Mesenchymal stem cell (in vitro differentiated cells and primary cell): ENCODE measurements around the gene ZBTB7B.
A peak's percentile ranks its signal among the peaks of the same experiment; 100 is the strongest.

ENCODE experiments used
- DNase-seq: peaks from one replicate; pipeline ENCODE4 v3.0.0-alpha.2; 2013
- H2AFZ ChIP-seq: one replicate; pipeline ENCODE4 v1.6.1; 2013; ENCODE audit warnings: low read depth, mild to moderate bottlenecking, control low read depth, inconsistent platforms, low read length, moderate library complexity
- H2AK5ac ChIP-seq: 2 replicates; pipeline ENCODE4 v1.6.1; 2013; ENCODE audit warnings: low read length, moderate library complexity, mild to moderate bottlenecking, inconsistent platforms; ENCODE audit not compliant: severe bottlenecking
- H2BK120ac ChIP-seq: one replicate; pipeline ENCODE4 v1.6.1; 2013; ENCODE audit warnings: low read depth, mild to moderate bottlenecking, inconsistent platforms, low read length, moderate library complexity
- H2BK12ac ChIP-seq, 2 experiments: one replicate each; pipeline ENCODE4 v1.6.1; 2013; ENCODE audit warnings: inconsistent platforms in 2 of 2, low read length in 2 of 2, mild to moderate bottlenecking in 2 of 2, moderate library complexity in 2 of 2, control low read depth in 1 of 2
- H2BK15ac ChIP-seq: one replicate; pipeline ENCODE4 v1.6.1; 2013; ENCODE audit warnings: mild to moderate bottlenecking, low read depth, inconsistent platforms; ENCODE audit not compliant: poor library complexity, severe bottlenecking
- H2BK5ac ChIP-seq: 2 replicates; pipeline ENCODE4 v1.6.1; 2013; ENCODE audit warnings: low read depth, mild to moderate bottlenecking, low read length, control low read depth, inconsistent platforms; ENCODE audit not compliant: poor library complexity, severe bottlenecking
- H3K14ac ChIP-seq, 2 experiments: one replicate each; pipeline ENCODE4 v1.6.1; 2013; ENCODE audit warnings: inconsistent platforms in 2 of 2, low read length in 2 of 2, control low read depth in 1 of 2, mild to moderate bottlenecking in 1 of 2, moderate library complexity in 1 of 2
- H3K18ac ChIP-seq, 2 experiments: one replicate each; pipeline ENCODE4 v1.6.1; 2013; ENCODE audit warnings: inconsistent platforms in 2 of 2, low read length in 2 of 2, control low read depth in 1 of 2, low read depth in 1 of 2, mild to moderate bottlenecking in 1 of 2
- H3K23ac ChIP-seq, 2 experiments: one replicate each; pipeline ENCODE4 v1.6.1; 2013; ENCODE audit warnings: inconsistent platforms in 2 of 2, low read length in 2 of 2, mild to moderate bottlenecking in 2 of 2, moderate library complexity in 2 of 2, control low read depth in 1 of 2
- H3K27ac ChIP-seq: 2 replicates; pipeline ENCODE4 v1.5.1; 2013; ENCODE audit warnings: mild to moderate bottlenecking, moderate library complexity, low read length, control low read depth, inconsistent platforms; ENCODE audit not compliant: poor library complexity, severe bottlenecking
- H3K27me3 ChIP-seq, 2 experiments: 2 replicates each; pipeline versions ENCODE4 v1.6.1 to v1.7.0; 2013; ENCODE audit warnings: low read length in 2 of 2, mild to moderate bottlenecking in 2 of 2, moderate library complexity in 2 of 2, control low read depth in 1 of 2, inconsistent platforms in 1 of 2; ENCODE audit not compliant: control insufficient read depth in 1 of 2, insufficient read depth in 1 of 2
- H3K36me3 ChIP-seq, 2 experiments: 2 replicates each; pipeline versions ENCODE4 v1.6.1 to v1.7.0; 2013; ENCODE audit warnings: low read length in 2 of 2, control low read depth in 1 of 2, inconsistent platforms in 1 of 2, low read depth in 1 of 2, mild to moderate bottlenecking in 1 of 2; ENCODE audit not compliant: insufficient read depth in 2 of 2, control insufficient read depth in 1 of 2
- H3K4ac ChIP-seq, 2 experiments: one replicate each; pipeline ENCODE4 v1.6.1; 2013; ENCODE audit warnings: inconsistent platforms in 2 of 2, low read length in 2 of 2, mild to moderate bottlenecking in 2 of 2, moderate library complexity in 2 of 2, control low read depth in 1 of 2, low read depth in 1 of 2
- H3K4me1 ChIP-seq: 2 replicates; pipeline ENCODE4 v1.6.1; 2013; ENCODE audit warnings: low read depth, low read length, control low read depth; ENCODE audit not compliant: control insufficient read depth, insufficient read depth
- H3K4me2 ChIP-seq: 2 replicates; pipeline ENCODE4 v1.6.1; 2013; ENCODE audit warnings: low read length, mild to moderate bottlenecking, inconsistent platforms; ENCODE audit not compliant: poor library complexity, severe bottlenecking
- H3K4me3 ChIP-seq, 2 experiments: 2 replicates each; pipeline versions ENCODE4 v1.5.1 to v1.7.0; 2013; ENCODE audit warnings: low read length in 2 of 2, mild to moderate bottlenecking in 2 of 2, control low read depth in 1 of 2, low read depth in 1 of 2; ENCODE audit not compliant: insufficient read depth in 1 of 2
- H3K79me1 ChIP-seq: replicated peaks from 2 replicates; pipeline ENCODE4 v1.6.1; 2013; ENCODE audit warnings: mild to moderate bottlenecking, control low read depth, low read length, inconsistent platforms; ENCODE audit not compliant: poor library complexity, severe bottlenecking
- H3K9ac ChIP-seq: 2 replicates; pipeline ENCODE4 v1.7.0; 2013; ENCODE audit warnings: mild to moderate bottlenecking, low read length, moderate library complexity
- H3K9me3 ChIP-seq: 2 replicates; pipeline ENCODE4 v1.7.0; 2013; ENCODE audit warnings: mild to moderate bottlenecking, low read length; ENCODE audit not compliant: control insufficient read depth
- H4K8ac ChIP-seq: one replicate; pipeline ENCODE4 v1.6.1; 2013; ENCODE audit warnings: inconsistent platforms, mild to moderate bottlenecking, low read length, moderate library complexity
- H4K91ac ChIP-seq: one replicate; pipeline ENCODE4 v1.6.1; 2013; ENCODE audit warnings: mild to moderate bottlenecking, low read length, inconsistent platforms
- WGBS: methylation state at CpG from one replicate; pipeline ENCODE4 v1.1.7; 2013; ENCODE audit warnings: mixed read lengths; 5-methylcytosine and 5-hydroxymethylcytosine counted together

The ZBTB7B gene

GRCh38 chr1:155024315-155024714 is 21.7 kb downstream of the ZBTB7B start:
- no peak for DNase-seq
- H2AFZ ChIP-seq, result no peak overlapping the region
- H3K23ac ChIP-seq, result no peak overlapping the region
- H3K9ac ChIP-seq, result no peak overlapping the region
- no peak overlapping the region for H2BK120ac ChIP-seq
- no peak overlapping the region for H3K27ac ChIP-seq
- no peak overlapping the region for H4K8ac ChIP-seq
- no peak overlapping the region for H3K18ac ChIP-seq
- H3K27me3 ChIP-seq, result peaks cover 0 to 4% of the 10 kb centered on the region in 2 experiments
- H3K4ac ChIP-seq, result no peak overlapping the region
- no peaks in the 10 kb centered on the region for H3K9me3 ChIP-seq
- WGBS, result 94% methylated on average over 9 of the region's 9 CpGs
- H3K4me2 ChIP-seq, result no peak overlapping the region
- no peak overlapping the region for H2BK5ac ChIP-seq
- H3K4me3 ChIP-seq, result no peak overlapping the region
- H4K91ac ChIP-seq, result no peak overlapping the region
- no peak overlapping the region for H3K14ac ChIP-seq
- peaks cover 12% of the 10 kb centered on the region for H3K4me1 ChIP-seq
- no peak overlapping the region for H2BK12ac ChIP-seq
- no peak overlapping the region for H2AK5ac ChIP-seq
- no peaks in the 10 kb centered on the region for H3K79me1 ChIP-seq
- no peak overlapping the region for H2BK15ac ChIP-seq
- H3K36me3 ChIP-seq, result no peaks in the 10 kb centered on the region

DNA sequence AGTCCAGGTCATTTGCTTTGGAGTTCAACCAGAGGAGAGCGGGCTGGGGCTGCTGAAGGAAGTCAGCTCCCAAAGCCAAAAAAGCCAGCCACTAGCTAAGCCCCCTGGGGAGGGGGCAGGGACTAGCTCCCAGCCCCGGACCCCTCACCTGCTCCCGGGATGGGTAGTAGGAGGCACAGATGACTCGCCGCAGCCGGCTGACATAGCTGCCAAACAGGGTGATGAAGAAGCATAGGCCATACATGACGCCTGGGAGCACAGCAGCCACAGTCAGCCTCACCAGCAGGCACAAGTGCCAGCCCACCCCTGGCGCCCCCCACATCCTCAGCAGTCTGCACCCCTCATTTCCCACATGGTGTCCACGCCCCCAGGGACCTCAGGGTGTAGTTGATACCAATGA is 23.6 kb downstream of the ZBTB7B start:
- Histone ChIP-seq H3K4me3 (no peak overlapping the region), H4K91ac (no peak overlapping the region), H2BK15ac (no peak overlapping the region), H3K23ac (no peak overlapping the region), H3K18ac (no peak overlapping the region), H3K27ac (no peak overlapping the region), H2BK12ac (no peak overlapping the region), H3K27me3 (peaks cover 0 to 13% of the 10 kb centered on the region in 2 experiments), H3K4me2 (no peak overlapping the region), H3K14ac (peak overlapping the region in 1 of 2 experiments; percentile 19), H2BK120ac (no peak overlapping the region), H2BK5ac (no peak overlapping the region), H2AK5ac (no peak overlapping the region), H3K4me1 (peaks cover 9% of the 10 kb centered on the region), H4K8ac (no peak overlapping the region), H3K36me3 (no peaks in the 10 kb centered on the region), H2AFZ (no peak overlapping the region), H3K4ac (no peak overlapping the region), H3K9ac (no peak overlapping the region), H3K79me1 (no peaks in the 10 kb centered on the region), H3K9me3 (no peaks in the 10 kb centered on the region)
- 61% methylated on average over 9 of the region's 9 CpGs for WGBS
- no peak for DNase-seq

DNA sequence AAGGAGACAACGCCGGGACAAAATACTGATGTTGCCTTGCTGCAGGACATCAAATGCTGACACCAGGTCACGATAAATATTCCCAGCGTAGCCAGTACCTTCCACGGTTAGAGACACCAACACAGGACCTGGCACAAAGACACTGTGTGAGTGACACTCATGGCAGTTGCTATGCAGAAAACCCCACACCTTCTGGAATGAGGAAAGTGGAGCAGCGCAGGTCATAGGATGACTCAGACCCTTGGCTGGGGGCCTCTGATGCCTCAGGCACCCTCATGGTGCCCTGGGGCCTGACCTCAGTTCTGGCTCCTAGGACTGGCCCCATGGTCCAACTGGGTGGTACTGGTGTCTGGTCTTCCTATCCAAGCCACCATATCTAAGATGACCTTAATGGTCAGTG is 24.0 kb downstream of the ZBTB7B start:
- Histone ChIP-seq H4K91ac (no peak overlapping the region), H2AFZ (no peak overlapping the region), H3K9me3 (no peaks in the 10 kb centered on the region), H3K27me3 (peaks cover 0 to 13% of the 10 kb centered on the region in 2 experiments), H3K14ac (peak overlapping the region in 1 of 2 experiments; percentile 19), H3K23ac (no peak overlapping the region), H3K4me2 (no peak overlapping the region), H2BK12ac (no peak overlapping the region), H3K4ac (no peak overlapping the region), H3K4me1 (peaks cover 9% of the 10 kb centered on the region), H3K4me3 (no peak overlapping the region), H3K27ac (no peak overlapping the region), H3K18ac (no peak overlapping the region), H3K9ac (no peak overlapping the region), H3K36me3 (no peaks in the 10 kb centered on the region), H4K8ac (no peak overlapping the region), H2BK15ac (no peak overlapping the region), H2AK5ac (no peak overlapping the region), H2BK120ac (no peak overlapping the region), H2BK5ac (no peak overlapping the region), H3K79me1 (no peaks in the 10 kb centered on the region)
- no peak for DNase-seq
- WGBS, result 80% methylated on average over 6 of the region's 6 CpGs

DNA sequence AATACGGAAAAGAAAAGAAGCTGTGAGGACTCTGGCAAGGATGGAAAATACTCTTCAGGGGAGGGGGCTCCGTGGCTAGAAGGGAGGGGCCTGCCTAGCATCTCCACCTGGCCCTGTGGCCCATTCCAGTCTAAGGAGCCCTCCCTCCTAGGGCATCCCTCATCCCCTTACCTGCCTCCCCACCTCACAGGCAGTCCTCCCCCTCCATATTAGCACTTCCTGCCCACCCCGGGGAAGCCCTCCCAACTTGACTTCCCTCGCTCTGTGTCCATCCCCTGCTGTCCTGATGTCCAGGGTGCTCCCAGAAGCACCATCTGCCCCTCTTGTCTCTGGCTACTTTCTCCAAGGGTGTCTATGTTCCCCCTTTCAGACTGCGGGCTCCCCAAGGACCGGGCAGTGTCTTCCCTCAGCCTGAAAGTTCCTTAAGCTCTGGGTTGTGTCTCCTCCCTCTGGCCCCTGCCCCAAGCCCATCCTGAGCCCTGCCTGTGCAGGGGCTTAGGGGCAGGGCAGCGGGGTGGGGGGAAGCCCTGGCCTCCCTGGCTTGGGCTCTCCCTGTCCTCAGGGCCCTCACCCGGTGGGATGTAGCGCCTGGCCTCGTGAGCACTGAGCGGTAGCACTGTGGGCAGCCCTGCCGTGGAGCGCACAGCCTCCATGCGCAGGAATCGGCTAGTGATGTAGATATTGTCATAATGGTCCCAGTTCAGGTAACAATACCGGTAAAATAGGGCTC is 27.1 kb downstream of the ZBTB7B start:
- Histone ChIP-seq H3K27me3 (peaks cover 0 to 25% of the 10 kb centered on the region in 2 experiments), H3K18ac (no peak overlapping the region), H3K27ac (no peak overlapping the region), H2BK15ac (no peak overlapping the region), H2BK12ac (no peak overlapping the region), H3K4me1 (peaks cover 6% of the 10 kb centered on the region), H4K8ac (no peak overlapping the region), H3K36me3 (no peaks in the 10 kb centered on the region), H3K9ac (no peak overlapping the region), H4K91ac (no peak overlapping the region), H3K4me2 (no peak overlapping the region), H3K4ac (no peak overlapping the region), H2BK5ac (no peak overlapping the region), H3K79me1 (no peaks in the 10 kb centered on the region), H3K23ac (peak overlapping the region in 1 of 2 experiments; percentile 36), H2AK5ac (no peak overlapping the region), H3K4me3 (no peak overlapping the region), H2BK120ac (no peak overlapping the region), H3K9me3 (no peaks in the 10 kb centered on the region), H3K14ac (no peak overlapping the region), H2AFZ (no peak overlapping the region)
- 95% methylated on average over 15 of the region's 16 CpGs for WGBS
- DNase-seq, result no peak
